Muscle of leg (tissue), 11 donors: ENCODE measurements around the gene NRG3. TPM values are rescaled to one million over a fixed set of nuclear protein-coding genes. Genes with fewer than 3 reads are reported as not detected.

Source experiments
- DNase-seq: peaks from one replicate; pipeline ENCODE4 v3.0.0; 2013
- H3K27ac ChIP-seq: one replicate; pipeline ENCODE4 v1.5.1; 2013; ENCODE audit warnings: mild to moderate bottlenecking, low read length, control low read depth
- H3K27me3 ChIP-seq: one replicate; pipeline ENCODE4 v1.6.1; 2013; ENCODE audit warnings: low read length; ENCODE audit not compliant: control insufficient read depth, insufficient read depth
- H3K36me3 ChIP-seq: one replicate; pipeline ENCODE4 v1.6.1; 2013; ENCODE audit warnings: low read length; ENCODE audit not compliant: control insufficient read depth, insufficient read depth
- H3K4me1 ChIP-seq: one replicate; pipeline ENCODE4 v1.6.1; 2013; ENCODE audit warnings: low read length; ENCODE audit not compliant: control insufficient read depth, insufficient read depth
- H3K4me3 ChIP-seq: one replicate; pipeline ENCODE4 v1.5.1; 2013; ENCODE audit warnings: low read length, control low read depth
- H3K9me3 ChIP-seq: replicated peaks from 2 replicates; pipeline ENCODE4 v1.6.1; 2013; ENCODE audit warnings: low read depth, low read length; ENCODE audit not compliant: control insufficient read depth
- WGBS: methylation state at CpG from one replicate; pipeline ENCODE4 v1.1.5; 2013; ENCODE audit warnings: missing lambda C conversion rate; ENCODE audit not compliant: insufficient coverage; 5-methylcytosine and 5-hydroxymethylcytosine counted together
- polyA plus RNA-seq, 8 donors: library from polyadenylated mRNA; unstranded; fragments of 120-200 nt; gene quantifications; one replicate each; pipeline versions ENCODE4 v1.2.1 to v1.2.3, GENCODE V29; 2013; ENCODE audit warnings: inconsistent platforms in 1 of 8, low replicate concordance in 1 of 8; ENCODE audit not compliant: insufficient read length in 8 of 8, insufficient read depth in 1 of 8
- total RNA-seq: library from RNA; stranded (reverse); fragments of 120-200 nt; gene quantifications from one replicate; pipeline ENCODE4 v1.2.4, GENCODE V29; 2013

NRG3 gene
- total and polyA plus RNA-seq, 9 donors: 0.04 to 0.60 (median 0.18) TPM

DNA sequence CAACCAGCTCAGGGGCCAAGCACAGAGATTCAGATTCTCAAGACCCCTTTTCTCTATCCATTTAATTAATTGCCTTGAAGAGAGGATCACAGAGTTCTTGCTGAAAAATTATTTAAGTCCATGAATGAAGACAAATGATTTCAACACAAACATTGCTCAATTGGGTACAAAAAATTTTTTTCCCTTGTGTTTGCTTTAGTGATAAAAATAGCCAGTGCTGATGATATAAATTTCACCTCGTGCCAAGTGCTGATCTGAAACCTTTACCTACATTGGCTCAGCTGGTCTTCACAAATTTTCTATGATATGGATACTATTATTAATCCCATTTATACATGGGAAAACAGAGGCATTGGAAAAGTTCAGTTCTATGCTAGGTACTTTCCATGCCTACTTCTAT lies 377.1 kb downstream of the NRG3 start:
- DNase-seq: no peak
- H3K36me3 ChIP-seq: no peaks in the 10 kb centered on the region
- WGBS: no CpG with 5 or more reads among the region's 1 CpG
- H3K4me1 ChIP-seq: no peaks in the 10 kb centered on the region
- no peak overlapping the region for H3K27ac ChIP-seq
- no peak overlapping the region for H3K4me3 ChIP-seq
- H3K9me3 ChIP-seq: no peaks in the 10 kb centered on the region
- H3K27me3 ChIP-seq: no peaks in the 10 kb centered on the region

DNA sequence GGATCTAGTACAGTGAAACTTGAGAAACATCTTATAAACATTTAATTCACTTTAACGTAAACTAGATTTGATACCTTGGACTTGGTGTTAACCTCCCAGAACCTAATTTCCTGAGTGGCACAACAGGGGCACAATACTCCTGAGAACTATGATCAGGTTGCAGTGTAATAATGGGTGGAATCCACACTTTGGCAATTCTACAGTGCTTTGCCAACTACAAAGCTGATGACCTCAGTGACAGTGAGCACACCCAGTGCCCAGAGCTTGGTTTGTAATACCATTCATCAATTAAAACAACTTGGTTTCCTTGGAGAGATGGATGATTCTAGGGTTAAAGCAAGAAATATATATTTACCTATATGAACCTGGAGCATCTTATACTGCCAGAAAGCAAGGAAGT lies 379.2 kb downstream of the NRG3 start:
- H3K27me3 ChIP-seq: no peaks in the 10 kb centered on the region

DNA sequence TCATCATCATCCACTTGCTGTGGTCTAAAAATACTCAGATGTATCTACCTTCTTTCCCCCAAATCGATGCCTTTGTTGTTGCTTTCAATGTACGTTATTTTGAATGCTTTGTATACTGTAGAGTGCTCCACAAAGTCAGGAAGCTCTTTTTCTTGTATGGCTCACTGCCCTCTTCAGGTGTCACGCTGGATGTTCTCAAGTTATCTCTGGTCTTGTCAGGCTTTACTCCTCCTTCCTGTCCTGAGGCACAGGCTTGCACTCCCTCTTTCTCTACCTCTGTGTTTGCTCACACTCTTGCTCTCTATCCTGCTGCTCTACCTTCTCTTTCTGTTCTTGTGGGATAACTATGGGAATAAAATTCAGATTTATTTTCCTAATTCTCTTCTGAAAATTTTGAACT lies 381.3 kb downstream of the NRG3 start:
- no peaks in the 10 kb centered on the region for H3K27me3 ChIP-seq
- H3K4me3 ChIP-seq: no peak overlapping the region
- 33% methylated on average over 1 of the region's 3 CpGs for WGBS
- no peak overlapping the region for H3K27ac ChIP-seq
- no peaks in the 10 kb centered on the region for H3K9me3 ChIP-seq
- no peaks in the 10 kb centered on the region for H3K36me3 ChIP-seq
- H3K4me1 ChIP-seq: no peaks in the 10 kb centered on the region
- no peak for DNase-seq

More for the DNA sequence above, 379.2 kb downstream of the NRG3 start:
- H3K4me3 ChIP-seq: no peak overlapping the region
- no peaks in the 10 kb centered on the region for H3K4me1 ChIP-seq
- DNase-seq: no peak
- no peaks in the 10 kb centered on the region for H3K9me3 ChIP-seq
- no peaks in the 10 kb centered on the region for H3K36me3 ChIP-seq
- no peak overlapping the region for H3K27ac ChIP-seq
- no CpG with 5 or more reads among the region's 1 CpG for WGBS

DNA sequence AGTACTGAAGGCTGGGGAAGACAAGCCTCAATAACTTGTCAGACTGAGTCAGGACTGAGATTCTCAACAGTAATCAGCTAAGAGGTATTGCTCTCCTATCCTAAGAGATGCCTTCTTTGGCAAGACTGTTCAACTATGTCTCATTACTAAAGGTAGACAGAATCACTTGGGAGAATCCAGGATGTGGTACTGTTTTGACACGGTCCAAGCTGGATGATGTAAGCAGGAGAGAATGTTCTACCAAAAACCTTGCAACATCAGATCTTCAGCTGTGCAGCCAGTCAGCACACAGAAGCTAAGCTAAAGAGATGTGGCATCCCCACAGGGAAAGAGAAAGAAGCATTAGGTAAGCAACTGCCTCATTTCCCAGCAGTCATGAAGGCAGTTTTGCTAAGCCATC lies 391.4 kb downstream of the NRG3 start:
- Histone ChIP-seq H3K27me3 (no peaks in the 10 kb centered on the region), H3K9me3 (no peaks in the 10 kb centered on the region), H3K4me3 (no peak overlapping the region), H3K27ac (no peak overlapping the region), H3K4me1 (no peaks in the 10 kb centered on the region), H3K36me3 (no peaks in the 10 kb centered on the region)
- WGBS: 60% methylated on average over 1 of the region's 1 CpG
- no peak for DNase-seq

DNA sequence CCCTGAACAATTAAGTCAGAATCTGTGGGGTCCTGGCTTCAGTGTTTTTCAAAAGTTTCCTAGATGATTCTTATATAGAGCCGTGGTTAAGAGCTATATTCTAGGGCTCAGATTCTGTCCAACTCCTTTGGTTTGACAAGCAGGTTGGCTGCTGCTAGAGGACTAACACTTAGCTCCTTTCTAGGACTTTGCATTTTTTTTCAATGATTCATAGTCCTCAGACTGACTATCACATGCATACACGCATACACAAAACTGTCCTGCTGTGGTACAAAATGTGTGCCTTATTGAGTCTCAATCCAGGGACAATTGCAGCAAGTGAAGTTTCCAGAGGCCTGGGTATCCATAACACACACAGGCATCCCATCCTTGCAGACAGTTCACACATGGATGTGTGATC lies 392.0 kb downstream of the NRG3 start:
- Histone ChIP-seq H3K4me1 (no peaks in the 10 kb centered on the region), H3K27ac (no peak overlapping the region), H3K4me3 (no peak overlapping the region), H3K36me3 (no peaks in the 10 kb centered on the region), H3K9me3 (no peaks in the 10 kb centered on the region), H3K27me3 (no peaks in the 10 kb centered on the region)
- no peak for DNase-seq
- 60% methylated on average over 1 of the region's 2 CpGs for WGBS

DNA sequence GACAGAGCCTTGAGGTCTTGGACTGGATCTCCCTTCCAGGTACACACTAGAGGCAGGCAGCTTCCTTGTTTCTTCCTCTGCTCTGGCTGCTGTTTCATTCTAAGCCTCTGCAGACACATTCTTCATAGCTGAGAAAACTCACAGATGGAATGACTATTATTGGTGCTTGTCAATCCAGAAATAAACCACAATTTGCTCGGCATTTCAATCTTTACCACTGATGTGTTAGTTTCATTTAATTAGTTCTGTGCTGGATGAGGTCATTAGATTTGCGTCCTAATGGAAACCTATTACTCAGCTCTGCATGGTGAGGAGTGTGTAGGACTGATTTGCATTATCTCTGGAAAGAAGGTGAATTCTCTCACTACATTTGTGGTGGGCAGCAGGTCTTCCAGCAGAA lies 392.5 kb downstream of the NRG3 start:
- H3K27ac ChIP-seq: no peak overlapping the region
- no peaks in the 10 kb centered on the region for H3K9me3 ChIP-seq
- no peaks in the 10 kb centered on the region for H3K27me3 ChIP-seq
- no peaks in the 10 kb centered on the region for H3K4me1 ChIP-seq
- no peak for DNase-seq
- WGBS: no CpG with 5 or more reads among the region's 2 CpGs
- no peak overlapping the region for H3K4me3 ChIP-seq
- H3K36me3 ChIP-seq: no peaks in the 10 kb centered on the region

DNA sequence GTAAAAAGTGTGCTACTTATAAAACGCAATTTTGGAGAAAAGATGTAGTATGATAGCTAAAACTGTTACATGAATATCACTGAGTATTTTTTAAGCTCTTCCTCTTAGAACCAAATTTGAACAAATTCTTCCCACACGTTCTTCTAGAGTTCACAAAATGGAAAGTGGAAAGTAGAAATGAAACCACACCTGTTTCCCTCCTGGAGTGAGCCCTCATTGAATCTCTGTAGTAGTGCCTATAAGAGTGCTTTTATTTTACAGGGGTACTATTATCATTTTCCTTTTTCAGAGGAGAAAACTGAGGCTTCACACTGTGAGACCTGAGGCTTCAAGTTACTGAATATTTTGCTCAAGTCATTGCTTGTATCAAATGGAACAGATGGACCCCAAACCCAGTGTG lies 393.0 kb downstream of the NRG3 start:
- no peaks in the 10 kb centered on the region for H3K9me3 ChIP-seq
- no peak overlapping the region for H3K4me3 ChIP-seq
- no peak overlapping the region for H3K27ac ChIP-seq
- no peaks in the 10 kb centered on the region for H3K4me1 ChIP-seq
- H3K27me3 ChIP-seq: no peaks in the 10 kb centered on the region
- no CpG with 5 or more reads among the region's 2 CpGs for WGBS
- H3K36me3 ChIP-seq: no peaks in the 10 kb centered on the region
- DNase-seq: no peak

DNA sequence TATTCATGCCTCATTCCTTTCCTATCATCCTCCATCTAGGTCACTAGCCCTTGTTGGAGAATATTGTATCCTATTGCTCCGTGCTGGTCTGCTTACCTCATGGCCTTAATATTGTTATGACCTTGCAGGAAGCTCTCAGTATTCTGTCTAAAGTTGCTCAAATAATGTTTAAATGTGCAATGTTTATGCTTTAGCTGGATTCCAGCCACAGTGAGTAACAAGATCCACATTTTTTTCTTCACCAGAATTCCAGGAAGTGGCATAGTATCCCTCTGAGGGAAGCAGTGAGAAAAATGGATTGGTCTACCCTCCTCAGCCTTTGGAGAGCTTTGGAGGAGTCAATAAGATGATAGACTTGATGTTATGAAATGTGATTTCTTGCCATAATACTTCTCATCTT lies 402.6 kb downstream of the NRG3 start:
- Histone ChIP-seq H3K4me1 (no peaks in the 10 kb centered on the region), H3K27ac (no peak overlapping the region), H3K27me3 (no peaks in the 10 kb centered on the region), H3K9me3 (no peaks in the 10 kb centered on the region), H3K4me3 (no peak overlapping the region), H3K36me3 (no peaks in the 10 kb centered on the region)
- no peak for DNase-seq
- WGBS: no CpG with 5 or more reads among the region's 1 CpG

DNA sequence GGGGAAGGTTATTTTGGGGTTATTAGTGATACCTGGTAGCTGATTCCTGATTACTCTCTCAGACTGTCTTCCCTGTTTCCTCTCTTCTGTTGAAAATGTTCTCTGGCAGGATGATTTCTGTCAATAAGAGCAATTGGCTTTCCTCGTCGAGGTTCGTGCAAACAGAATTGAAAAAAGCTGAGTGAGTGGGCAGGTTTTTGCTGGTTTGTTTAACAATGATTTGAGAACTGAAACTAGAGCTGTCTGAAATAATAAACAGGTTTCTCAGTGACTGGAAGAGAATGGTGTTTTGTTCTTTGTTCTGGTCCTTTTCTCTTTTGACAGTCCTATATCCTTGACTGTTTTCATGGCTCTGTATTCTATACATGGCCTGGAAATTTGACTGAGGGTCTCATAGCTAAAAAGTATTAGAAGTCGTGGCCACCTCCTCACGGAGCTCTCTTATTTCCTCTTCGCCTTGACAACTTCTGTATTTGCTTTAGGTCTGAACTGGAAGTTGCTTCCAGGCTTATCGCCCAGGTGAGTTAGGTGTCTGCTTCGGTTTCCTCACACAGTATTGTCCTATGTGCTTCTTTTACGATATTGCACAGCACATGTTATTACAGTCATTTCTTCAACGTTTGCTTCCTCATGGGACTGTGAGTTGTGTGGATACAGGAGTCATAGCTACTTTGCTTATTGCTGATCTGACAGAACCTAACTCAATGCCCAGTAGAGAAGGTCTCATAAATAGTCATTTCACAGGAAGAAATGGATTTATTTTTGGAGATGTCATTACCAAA lies 403.6 kb downstream of the NRG3 start:
- H3K36me3 ChIP-seq: no peaks in the 10 kb centered on the region
- no peaks in the 10 kb centered on the region for H3K9me3 ChIP-seq
- DNase-seq: no peak
- H3K4me3 ChIP-seq: no peak overlapping the region
- WGBS: 40% methylated on average over 1 of the region's 10 CpGs
- H3K27ac ChIP-seq: no peak overlapping the region
- H3K4me1 ChIP-seq: no peaks in the 10 kb centered on the region
- no peaks in the 10 kb centered on the region for H3K27me3 ChIP-seq

DNA sequence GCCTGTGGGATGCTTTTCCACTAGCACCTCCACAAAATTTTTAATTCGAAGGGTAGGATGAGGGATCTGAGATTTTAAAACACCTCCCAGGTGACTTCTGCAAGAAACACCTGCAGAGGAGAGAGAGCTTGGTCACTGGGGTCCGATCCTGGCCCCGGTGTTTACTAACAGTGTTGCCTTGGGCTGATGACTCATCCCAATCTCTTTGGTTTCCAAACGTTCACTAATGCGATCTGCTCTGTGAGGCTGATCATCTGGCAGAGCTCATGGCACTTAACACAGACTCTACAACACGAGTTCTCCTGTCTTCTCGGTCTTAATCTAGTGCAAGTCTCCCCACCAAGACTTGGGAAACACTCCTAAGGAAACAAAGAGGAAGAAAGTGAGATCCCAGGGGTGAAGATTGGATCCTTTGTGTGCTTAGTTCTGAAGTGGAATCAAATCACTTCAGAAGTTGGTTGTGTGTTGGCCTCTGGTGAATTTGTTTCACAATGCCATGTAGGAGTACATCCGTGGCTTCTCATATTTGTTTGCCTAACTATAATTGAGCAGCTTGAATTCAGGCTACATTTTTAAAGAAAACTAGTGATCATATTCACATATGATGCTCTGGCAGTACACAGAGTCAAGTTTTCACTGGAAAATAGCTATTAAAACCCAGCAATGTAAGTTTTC lies 407.9 kb downstream of the NRG3 start:
- Histone ChIP-seq H3K36me3 (no peaks in the 10 kb centered on the region), H3K4me3 (no peak overlapping the region), H3K4me1 (no peaks in the 10 kb centered on the region), H3K27me3 (no peaks in the 10 kb centered on the region), H3K27ac (no peak overlapping the region), H3K9me3 (no peaks in the 10 kb centered on the region)
- WGBS: 94% methylated on average over 2 of the region's 8 CpGs
- DNase-seq: no peak
